HG02943 (cell line): ENCODE measurements around the gene SESTD1.
"Not testable (repeated sequence)": the region's sequence is repeated elsewhere in the genome, so short reads cannot be mapped to it uniquely, and the experiment has no call there.

Experiments
- ATAC-seq: cut with Tn5 transposase; IDR thresholded peaks from one replicate; pipeline ENCODE4 v1.9.1; 2021; ENCODE audit warnings: mild to moderate bottlenecking, low read depth, moderate library complexity; ENCODE audit not compliant: unreplicated experiment

The SESTD1 gene

DNA sequence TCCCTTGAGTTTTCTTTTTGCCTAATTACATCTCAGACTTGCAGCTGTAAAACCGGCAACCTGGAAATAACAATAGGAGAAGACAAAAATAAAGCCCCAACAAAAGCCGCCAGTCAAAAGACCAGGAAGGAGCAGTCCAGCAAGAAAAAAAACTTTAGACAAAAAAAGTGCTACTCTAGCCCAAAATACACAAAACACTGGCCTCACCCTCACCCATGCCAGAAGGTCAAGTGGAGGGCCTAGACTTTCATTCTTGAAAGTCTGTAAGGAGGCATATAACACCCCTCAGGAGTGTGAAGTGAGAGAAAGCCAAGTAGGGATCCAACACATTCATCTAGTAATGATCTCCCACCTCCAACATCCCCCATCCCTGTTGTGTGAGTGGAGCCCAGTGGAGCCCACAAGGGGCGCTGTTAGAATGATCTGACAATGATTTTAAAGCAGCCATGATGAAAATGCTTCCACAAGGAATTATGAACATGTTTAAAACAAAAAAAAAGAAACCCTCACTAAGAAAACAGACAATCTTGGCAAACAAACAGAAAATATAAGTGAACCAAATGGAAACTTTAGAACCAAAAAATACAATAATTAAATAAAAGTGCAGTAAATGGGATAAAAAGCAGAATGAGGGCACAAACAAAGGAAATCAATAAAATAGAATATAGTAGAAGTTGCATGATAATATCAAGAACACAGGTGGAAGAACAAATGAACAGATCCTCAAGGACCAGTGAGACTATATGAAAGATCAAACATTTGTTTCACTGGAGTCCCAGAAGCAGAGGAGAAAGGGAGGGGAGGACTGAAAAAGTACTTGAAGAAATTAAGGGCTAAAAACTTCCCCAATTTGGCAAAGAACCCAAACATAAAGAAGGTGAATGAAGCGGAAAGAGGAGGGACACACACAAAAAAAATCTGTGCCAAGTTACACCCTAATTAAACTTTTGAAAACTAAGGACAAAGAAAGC, 23.9 kb downstream of the SESTD1 start:
- no peak for ATAC-seq

DNA sequence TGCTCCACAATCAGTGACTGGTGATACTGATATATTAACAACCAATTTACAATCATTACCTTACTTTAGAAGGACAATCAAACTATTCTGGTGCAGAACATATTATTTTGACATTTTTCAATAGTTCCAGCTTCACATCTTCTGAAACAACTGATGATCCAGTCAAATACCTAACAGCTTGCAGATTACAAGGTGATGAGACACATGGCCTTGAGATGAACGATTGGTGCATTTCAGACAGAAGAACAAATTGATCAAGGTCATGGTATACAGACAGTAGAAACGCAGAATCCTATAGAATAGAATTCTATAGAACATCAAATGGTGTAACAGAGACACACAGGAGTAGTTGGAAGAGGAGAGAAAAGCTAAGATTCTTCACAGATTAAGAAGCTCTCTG, 24.8 kb downstream of the SESTD1 start:
- ATAC-seq, result no peak

DNA sequence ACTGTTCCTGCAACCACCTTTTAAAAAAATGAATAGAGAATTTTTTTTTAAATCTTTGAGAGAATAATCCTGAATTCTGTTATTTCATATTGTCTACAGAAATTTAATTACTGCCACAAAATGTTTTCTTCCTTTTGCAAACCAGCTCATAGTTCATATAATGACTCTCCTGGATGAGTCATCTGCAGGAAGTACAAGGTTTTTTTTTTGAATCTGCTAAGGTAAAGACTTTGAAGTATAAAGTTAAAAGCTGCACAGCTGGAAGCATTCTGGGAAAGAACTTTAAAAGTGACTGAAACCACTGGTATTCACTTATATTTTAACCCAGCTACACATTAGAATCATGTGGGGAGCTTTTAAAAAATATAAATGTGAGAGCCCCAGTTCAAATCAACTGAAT, 25.4 kb downstream of the SESTD1 start:
- ATAC-seq, result no peak

DNA sequence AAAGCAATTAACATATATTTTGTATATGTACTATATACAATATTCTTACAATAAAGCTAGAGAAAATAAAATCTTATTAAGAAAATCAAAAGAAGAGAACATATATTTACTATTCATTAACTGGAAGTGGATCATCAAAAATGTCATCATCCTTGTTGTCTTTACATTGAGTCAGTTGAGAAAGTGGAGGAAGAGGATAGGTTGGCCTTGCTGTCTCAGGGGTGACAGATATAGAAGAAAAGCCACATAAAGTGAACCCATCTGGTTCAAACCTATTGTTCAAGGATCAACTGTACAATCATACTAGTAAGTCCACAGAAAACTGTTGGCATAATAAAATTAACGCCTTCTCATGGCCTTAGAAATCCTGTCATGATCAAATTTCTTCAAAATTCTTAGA, 26.6 kb downstream of the SESTD1 start:
- ATAC-seq, result no peak

DNA sequence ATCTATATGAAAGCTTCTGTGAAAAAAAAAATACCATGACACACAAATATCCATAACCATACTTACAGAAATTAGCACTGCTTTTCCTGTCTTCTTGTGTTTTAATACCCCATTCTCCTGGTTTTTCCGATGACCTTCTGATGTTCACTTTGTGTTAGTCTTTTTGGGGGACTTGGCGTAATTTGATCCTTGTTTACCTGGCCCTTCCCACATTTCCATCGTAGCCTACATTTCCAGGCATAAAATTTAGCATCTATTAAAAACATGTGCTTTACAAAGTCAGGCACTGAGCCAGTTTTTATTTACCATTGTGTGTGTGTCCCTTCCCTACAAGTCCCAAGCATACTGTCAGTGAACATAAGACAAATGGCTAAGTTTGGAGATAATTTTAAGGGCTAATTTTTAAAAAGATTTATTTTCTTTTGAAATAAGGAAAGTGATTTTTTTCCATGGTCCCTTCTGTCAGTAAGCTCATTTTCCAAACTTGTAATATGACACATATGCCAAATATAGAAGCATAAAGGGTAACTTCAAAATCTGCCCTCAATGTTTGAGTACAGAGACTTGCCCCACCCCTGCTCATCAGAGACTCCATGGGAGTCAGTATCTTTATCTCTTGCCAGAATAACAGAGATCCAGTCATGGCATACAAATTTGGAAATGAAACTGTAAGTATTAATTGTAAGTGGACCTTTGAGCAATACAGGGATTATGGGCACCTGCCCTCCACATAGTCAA, 27.3 kb downstream of the SESTD1 start:
- no peak for ATAC-seq

DNA sequence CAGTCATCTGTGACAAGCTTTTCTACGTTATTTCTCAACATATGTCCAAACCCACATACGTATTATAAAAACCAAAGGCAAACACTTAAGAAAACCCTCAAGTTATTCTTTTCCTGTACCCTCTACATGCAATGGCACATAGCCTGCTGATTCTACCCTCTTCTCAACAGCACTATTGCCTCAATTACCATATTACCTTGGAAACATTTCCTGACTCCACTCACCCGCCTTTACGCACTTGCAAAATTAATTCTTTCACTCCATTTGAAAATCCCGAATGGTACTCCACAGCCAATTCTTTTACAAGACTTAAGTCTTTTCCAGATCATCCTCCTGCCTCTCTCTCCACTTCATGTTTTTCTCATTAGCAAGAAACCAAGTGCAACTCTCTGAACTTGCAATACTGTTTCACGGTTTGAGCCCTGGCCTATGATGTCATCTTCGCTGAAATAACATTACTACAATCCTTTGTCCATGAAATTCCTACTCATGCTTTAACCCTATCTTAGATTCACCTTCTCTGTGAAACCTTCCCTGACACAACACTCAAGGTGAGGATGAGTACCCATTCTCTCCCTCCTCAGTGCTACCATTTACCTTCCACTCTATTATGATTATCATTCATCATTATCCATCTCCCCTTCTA, 29.0 kb downstream of the SESTD1 start:
- no peak for ATAC-seq

DNA sequence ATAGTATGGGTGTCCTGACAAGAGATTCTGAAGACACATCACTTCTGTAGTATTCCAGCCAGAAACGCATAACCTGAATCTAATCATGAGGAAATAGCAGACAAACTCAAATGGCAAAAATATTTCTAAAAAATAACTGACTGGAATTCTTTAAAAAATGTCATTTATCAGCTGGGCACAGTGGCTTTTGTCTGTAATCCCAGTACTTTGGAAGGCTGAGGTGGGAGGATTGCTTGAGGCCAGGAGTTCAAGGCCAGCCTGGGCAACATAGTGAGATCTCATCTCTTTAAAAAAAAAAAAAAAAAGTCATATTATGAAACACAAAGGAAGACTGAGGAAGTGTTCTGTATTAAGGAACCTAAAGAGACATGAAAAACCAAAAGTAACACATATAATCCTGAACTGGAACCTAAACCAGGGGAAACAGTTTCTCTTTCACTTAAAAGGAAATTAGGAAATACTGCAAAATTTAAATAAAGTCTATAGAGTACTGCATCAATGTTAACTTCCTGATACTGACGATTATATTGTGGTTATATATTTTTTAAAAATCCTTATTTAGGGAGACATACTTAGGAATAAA, 29.9 kb downstream of the SESTD1 start:
- ATAC-seq, result no peak

DNA sequence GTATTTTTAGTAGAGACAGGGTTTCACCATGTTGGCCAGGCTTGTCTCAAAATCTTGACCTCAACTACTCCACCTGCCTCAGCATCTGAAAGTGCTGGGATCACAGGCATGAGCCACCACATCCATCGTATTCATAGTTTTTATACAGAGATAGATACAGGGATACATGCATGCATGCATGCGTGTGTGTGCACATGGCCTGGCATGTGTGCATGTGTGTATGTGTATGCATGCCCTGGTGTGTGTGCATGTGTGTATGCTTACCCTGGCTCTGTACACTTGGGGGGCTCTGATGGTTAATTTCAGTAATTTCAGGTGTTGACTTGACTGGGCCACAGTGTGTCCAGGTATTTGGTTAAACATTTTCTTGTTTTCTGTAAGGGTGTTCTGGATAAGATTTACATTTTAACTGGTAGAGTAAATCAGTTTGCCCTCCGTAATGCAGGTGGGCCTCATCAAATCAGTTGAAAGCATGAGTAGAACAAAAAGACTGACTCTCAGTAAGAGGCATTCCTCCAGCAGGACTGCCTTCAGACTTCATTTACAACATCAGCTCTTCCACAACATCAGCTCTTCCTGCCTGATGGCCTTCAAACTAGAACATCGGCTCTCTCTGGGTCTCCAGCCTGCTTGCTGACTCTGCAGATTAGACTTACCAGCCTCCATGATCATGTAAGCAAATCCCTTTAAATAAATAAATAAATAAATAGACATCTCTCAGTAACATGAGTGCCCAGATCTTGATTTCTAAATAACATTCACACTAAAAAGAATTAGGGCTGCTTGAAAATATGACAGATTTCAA, 30.8 kb downstream of the SESTD1 start:
- no peak for ATAC-seq

DNA sequence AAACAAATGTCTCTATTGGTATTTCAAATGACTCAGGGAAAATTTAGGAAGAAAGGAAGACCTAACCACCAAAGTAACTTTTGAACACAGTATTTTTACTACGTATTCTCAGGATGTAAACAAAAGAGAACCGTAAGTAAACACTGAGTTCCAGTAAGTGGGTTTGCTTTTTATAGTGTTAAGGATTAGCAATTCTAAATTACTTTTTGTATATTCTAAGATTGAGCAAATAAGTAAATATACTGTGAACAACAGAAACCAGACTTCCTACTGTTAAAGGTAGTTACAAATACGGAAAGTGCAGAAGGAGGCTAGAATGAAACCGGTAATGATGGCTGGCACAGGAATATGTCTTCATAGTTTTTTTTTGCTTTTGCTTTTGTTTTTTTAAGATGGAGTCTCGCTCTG, 31.5 kb downstream of the SESTD1 start:
- ATAC-seq, result no peak

DNA sequence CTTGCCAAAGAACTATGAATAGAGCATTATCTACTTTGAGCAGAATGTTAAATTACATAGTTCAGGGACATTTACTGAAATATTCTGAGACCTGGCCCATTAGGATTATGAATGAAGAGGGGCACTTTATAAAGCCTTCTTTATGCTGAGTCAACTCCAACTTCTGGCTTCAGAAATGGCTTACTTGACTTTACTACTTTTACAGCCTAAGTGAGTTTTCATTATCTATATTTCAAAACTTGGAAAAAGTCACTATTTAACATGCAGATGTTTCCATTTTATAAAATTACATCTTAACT, 37.7 kb downstream of the SESTD1 start:
- no peak for ATAC-seq

DNA sequence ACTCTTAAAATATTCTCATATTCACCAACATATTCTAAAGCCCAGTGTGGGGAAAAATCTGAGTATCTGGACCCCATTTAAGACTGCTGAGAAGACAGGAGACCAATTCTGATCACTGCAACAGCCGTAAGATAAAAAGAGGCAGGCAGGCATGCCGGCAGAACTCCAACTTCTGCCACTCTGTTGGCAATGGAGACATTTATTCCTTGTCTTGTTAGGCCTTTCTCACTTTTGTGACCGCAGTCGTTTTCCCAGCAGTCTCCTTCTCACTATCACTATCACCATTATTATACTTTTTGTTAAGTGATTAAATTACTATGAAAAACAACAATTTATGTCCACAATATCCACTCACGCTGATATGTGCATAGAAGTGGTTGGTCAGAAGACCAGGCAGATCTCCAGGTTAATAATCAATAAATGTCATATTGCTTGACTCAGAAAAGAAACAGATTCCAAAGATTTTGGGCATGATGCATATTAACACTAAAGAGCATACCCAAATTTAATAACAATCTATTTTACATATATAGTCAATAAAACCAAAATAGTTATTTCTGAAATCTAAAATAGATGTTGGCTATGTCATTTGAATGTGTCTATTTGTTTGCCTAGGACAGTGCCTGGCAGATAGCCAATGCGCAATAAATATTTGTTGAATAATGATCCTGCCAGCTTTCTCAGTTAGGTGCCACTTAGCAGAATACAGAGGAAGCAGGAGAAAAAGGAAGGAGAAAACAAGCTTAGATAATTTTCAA, 38.2 kb downstream of the SESTD1 start:
- no peak for ATAC-seq

DNA sequence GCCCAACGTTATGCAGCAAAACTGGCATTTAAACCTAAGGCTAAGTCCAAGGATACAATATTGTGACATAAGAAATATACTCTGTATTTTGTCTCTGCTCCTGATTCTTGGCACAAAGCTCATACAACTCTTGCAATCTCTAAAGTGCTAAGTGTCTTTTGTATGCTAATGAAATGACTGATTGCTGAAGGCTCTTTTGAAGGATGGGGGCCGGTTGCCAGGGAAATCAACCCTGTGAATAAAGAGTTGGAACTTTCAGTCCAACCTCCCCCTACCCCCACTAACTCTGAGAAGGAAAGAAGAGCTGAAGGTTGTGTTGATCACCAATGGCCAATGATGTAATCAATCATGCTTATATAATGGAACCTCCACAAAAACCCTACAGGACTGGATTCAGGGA, 40.3 kb downstream of the SESTD1 start:
- ATAC-seq, result no peak

DNA sequence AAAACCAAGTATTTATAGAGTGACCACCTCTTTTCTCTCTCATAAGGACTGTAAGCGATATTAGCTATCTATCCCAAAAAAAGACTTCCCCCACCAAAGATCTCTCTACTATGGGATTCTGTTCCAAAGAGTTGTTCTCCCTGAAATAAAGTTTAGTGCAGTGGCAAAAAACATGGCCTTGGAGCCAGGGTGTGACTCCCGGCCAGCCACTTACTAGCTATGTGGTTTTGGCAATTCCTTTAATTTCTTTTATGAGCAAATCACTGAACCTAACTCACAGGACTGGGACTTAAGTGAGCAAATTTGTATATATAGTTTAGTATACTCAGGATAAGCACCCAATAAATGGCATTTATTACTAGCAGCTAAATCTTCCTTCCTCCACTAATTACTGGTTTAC, 42.6 kb downstream of the SESTD1 start:
- ATAC-seq, result no peak

DNA sequence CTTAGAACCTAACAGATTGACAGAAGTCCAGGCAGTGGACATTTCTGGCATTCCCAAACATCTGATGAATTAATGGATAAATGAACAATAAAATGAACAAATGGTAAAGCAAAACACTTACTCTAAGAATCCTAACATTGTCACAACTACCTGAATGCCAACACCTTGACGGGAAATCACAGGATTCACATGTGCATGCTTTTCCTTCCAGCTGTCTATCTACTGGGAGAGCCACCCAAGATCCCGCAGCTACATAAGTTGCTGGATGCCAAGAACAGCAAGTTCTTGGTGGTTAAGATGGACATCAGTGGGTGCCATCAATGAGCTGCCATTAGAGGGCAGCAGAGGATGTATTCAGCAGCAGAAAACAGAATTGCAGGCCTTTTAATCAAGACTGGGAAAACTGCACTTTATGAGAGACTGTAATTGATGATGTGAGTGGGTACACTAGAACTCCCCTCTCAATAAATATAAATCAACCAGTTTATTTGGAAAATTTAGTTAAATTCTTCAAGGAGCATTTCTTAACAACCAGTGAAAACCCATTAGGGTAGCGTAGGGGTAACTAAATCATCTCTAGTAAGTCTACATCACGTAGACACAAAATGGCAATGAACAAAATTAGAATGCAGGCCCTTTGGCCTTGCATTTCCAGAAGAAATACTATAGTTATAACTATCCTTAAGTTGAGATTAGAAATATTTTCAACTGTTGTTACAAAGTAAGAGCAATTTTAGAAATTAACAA, 45.6 kb downstream of the SESTD1 start:
- ATAC-seq, result no peak

DNA sequence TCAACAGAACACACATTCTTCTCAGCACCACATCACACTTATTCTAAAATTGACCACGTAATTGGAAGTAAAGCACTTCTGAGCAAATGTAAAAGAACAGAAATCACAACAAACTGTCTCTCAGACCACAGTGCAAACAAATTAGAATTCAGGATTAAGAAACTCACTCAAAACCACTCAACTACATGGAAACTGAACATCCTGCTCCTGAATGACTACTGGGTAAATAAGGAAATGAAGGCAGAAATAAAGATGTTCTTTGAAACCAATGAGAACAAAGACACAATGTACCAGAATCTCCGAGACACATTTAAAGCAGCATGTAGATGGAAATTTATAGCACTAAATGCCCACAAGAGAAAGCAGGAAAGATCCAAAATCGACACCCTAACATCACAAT, 50.0 kb downstream of the SESTD1 start:
- not testable (repeated sequence) for ATAC-seq

DNA sequence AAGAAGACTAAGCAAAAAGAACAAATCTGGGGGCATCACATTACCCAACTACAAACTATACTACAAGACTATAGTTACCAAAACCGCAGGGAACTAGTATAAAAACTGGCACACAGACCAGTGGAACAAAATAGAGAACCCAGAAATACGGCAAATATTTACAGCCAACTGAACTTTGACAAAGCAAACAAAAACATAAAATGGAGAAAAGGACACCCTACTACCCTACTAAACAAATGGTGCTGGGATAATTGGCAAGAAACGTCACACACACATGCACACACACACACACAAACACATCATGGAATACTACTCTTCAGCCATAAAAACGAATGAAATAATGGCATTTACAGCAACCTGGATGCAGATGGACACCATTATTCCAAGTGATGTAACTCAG, 53.3 kb downstream of the SESTD1 start:
- ATAC-seq, result no peak

DNA sequence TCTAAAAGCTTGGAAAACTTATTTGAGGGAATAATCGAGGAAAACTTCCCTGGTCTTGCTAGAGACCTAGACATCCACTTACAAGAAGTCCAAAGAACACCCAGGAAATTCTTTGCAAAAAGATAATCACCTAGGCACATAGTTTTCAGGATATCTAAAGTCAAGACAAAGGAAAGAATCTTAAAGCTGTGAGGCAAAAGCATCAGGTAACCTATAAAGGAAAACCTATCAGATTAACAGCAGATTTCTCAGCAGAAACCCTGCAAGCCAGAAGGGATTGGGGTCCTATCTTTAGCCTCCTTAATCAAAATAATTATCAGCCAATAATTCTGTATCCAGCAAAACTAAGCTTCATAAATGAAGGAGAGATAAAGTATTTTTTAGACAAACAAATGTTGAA, 56.4 kb downstream of the SESTD1 start:
- ATAC-seq, result not testable (repeated sequence)

DNA sequence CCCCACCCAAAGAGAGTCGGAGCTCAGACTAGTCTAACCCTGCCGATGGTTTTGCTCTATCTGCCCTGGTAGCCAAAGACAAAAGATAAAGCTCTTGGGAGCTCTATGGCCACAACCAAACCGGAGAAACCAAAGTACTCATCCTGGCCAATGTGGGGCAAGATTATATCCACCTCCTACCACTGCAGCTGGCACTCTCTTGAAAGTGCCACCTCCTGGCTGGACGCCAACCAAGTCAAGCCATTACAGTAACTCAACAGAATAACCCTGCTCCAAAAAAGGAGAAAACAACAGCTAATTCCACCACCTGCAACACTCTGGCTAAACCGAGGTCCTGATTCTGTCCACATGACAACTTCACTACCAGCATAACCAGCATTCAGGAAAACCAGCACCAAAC, 57.6 kb downstream of the SESTD1 start:
- no peak for ATAC-seq

DNA sequence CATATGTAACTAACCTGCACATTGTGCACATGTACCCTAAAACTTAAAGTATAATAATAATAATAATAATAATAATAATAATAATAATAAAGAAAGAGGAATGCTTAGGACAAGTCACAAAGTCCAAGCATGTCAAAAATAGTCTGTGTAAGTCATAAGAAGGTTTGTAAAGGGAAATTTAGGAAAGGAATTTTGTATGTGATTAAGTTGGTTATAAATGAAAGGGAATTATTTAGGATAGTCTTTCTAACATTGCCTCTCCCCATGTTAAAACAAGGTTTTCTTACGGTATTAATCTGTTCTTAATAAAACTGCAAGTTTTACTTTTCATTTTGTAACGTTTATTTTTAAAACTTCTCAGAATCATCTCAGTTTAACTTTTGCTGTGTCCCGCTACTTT, 62.8 kb downstream of the SESTD1 start:
- ATAC-seq, result no peak
